Neuronal stem cell (in vitro differentiated cells): ENCODE results near the gene AVL9.

Experiments used
- DNase-seq: peaks from one replicate; pipeline ENCODE4 v3.0.0-alpha.2; 2013; ENCODE audit warnings: low spot score
- H2AFZ ChIP-seq: one replicate; pipeline ENCODE4 v1.6.1; 2013; ENCODE audit warnings: mild to moderate bottlenecking, low read length, inconsistent platforms
- H2AK5ac ChIP-seq: 2 replicates; pipeline ENCODE4 v1.6.1; 2013; ENCODE audit warnings: low read depth, mild to moderate bottlenecking, inconsistent platforms, low read length, moderate library complexity, mixed read lengths
- H2BK120ac ChIP-seq: 2 replicates; pipeline ENCODE4 v1.6.1; 2013; ENCODE audit warnings: low read depth, mild to moderate bottlenecking, inconsistent platforms, low read length, moderate library complexity, mixed read lengths
- H2BK12ac ChIP-seq: one replicate; pipeline ENCODE4 v1.6.1; 2013; ENCODE audit warnings: low read length, inconsistent platforms
- H2BK15ac ChIP-seq: 2 replicates; pipeline ENCODE4 v1.6.1; 2013; ENCODE audit warnings: mild to moderate bottlenecking, low read length, inconsistent platforms, mixed read lengths
- H2BK5ac ChIP-seq: one replicate; pipeline ENCODE4 v1.6.1; 2013; ENCODE audit warnings: inconsistent platforms, mild to moderate bottlenecking, low read length, moderate library complexity
- H3K14ac ChIP-seq: one replicate; pipeline ENCODE4 v1.6.1; 2013; ENCODE audit warnings: low read length, inconsistent platforms
- H3K18ac ChIP-seq: 2 replicates; pipeline ENCODE4 v1.6.1; 2013; ENCODE audit warnings: low read length, inconsistent platforms
- H3K23ac ChIP-seq: 2 replicates; pipeline ENCODE4 v1.6.1; 2013; ENCODE audit warnings: low read depth, mild to moderate bottlenecking, mixed read lengths, low read length, inconsistent platforms; ENCODE audit not compliant: poor library complexity
- H3K27ac ChIP-seq: replicated peaks from 3 replicates; pipeline ENCODE4 v1.5.1; 2013; ENCODE audit warnings: low read length, inconsistent platforms
- H3K27me3 ChIP-seq, 3 experiments: 2 replicates each; pipeline ENCODE4 v1.6.1; 2013; ENCODE audit warnings: low read length in 3 of 3, mild to moderate bottlenecking in 2 of 3, inconsistent platforms in 1 of 3, low read depth in 1 of 3, mixed read lengths in 1 of 3, moderate library complexity in 1 of 3; ENCODE audit not compliant: control insufficient read depth in 3 of 3, insufficient read depth in 3 of 3
- H3K36me3 ChIP-seq, 2 donors: replicated peaks in 1 of 2; 2 replicates each; pipeline ENCODE4 v1.6.1; 2013; ENCODE audit warnings: low read length in 2 of 2; ENCODE audit not compliant: control insufficient read depth in 2 of 2, insufficient read depth in 2 of 2
- H3K4ac ChIP-seq: 2 replicates; pipeline ENCODE4 v1.6.1; 2013; ENCODE audit warnings: inconsistent platforms, mild to moderate bottlenecking, low read length, moderate library complexity
- H3K4me1 ChIP-seq, 2 donors: 1 replicate in 1 of 2; 2 replicates in 1 of 2; pipeline ENCODE4 v1.6.1; 2013; ENCODE audit warnings: low read length in 2 of 2, low read depth in 1 of 2; ENCODE audit not compliant: control insufficient read depth in 2 of 2, insufficient read depth in 1 of 2
- H3K4me2 ChIP-seq: one replicate; pipeline ENCODE4 v1.6.1; 2013; ENCODE audit warnings: mild to moderate bottlenecking, low read length, inconsistent platforms; ENCODE audit not compliant: insufficient read depth, poor library complexity, severe bottlenecking
- H3K4me3 ChIP-seq, 2 donors: 2 replicates each; pipeline ENCODE4 v1.5.1; 2013; ENCODE audit warnings: low read length in 2 of 2, mild to moderate bottlenecking in 2 of 2, inconsistent platforms in 1 of 2, moderate library complexity in 1 of 2
- H3K79me1 ChIP-seq: one replicate; pipeline ENCODE4 v1.6.1; 2013; ENCODE audit warnings: low read depth, mild to moderate bottlenecking, inconsistent platforms, low read length, moderate library complexity
- H3K9ac ChIP-seq: one replicate; pipeline ENCODE4 v1.6.1; 2013; ENCODE audit warnings: mild to moderate bottlenecking, low read depth, low read length, inconsistent platforms; ENCODE audit not compliant: poor library complexity
- H3K9me3 ChIP-seq, 2 donors: replicated peaks in 1 of 2; 2 replicates each; pipeline versions ENCODE3 to v1.6.1; 2013; ENCODE audit warnings: low read length in 2 of 2, mild to moderate bottlenecking in 2 of 2, inconsistent platforms in 1 of 2, low read depth in 1 of 2, mixed read lengths in 1 of 2, moderate library complexity in 1 of 2; ENCODE audit not compliant: control insufficient read depth in 2 of 2, insufficient read depth in 1 of 2
- H4K8ac ChIP-seq: one replicate; pipeline ENCODE4 v1.6.1; 2013; ENCODE audit warnings: low read depth, mild to moderate bottlenecking, inconsistent platforms, low read length, moderate library complexity
- H4K91ac ChIP-seq: one replicate; pipeline ENCODE4 v1.6.1; 2013; ENCODE audit warnings: low read length, low read depth, mild to moderate bottlenecking, inconsistent platforms; ENCODE audit not compliant: poor library complexity
- WGBS, 2 donors: extraction: QIAGEN DNeasy Blood & Tissue Kit; methylation state at CpG; one replicate each; pipeline ENCODE4 v1.1.7; 2013; ENCODE audit warnings: missing lambda C conversion rate in 2 of 2, mixed read lengths in 1 of 2; ENCODE audit not compliant: insufficient read length in 2 of 2, insufficient replicate concordance in 1 of 2; ENCODE audit errors: extremely low coverage in 2 of 2; 5-methylcytosine and 5-hydroxymethylcytosine counted together

AVL9 gene

DNA sequence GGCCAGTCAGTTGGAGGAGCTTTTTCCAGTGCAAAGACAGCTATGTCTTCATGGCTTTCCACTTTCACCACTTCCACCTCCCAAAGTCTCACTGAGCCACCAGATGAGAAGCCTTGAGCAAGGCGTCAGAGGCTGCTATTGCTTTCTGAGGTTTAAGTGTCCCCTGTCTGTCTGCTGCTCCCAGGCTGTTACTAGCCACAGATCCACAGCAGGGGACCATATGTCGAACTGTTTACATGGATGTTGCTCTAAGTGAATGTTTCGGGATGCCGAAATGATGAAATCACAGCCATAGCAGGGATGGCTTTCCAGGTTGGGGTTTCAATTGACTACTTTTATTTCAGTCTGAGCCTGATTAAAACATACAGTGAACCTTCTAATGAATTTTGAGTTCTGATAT lies 88.5 kb downstream of the AVL9 start:
- no peak overlapping the region for H2BK15ac ChIP-seq
- H3K9me3 ChIP-seq: no peaks in the 10 kb centered on the region
- no peak for DNase-seq
- H3K4ac ChIP-seq: no peak overlapping the region
- H3K4me1 ChIP-seq: peaks cover 0 to 24% of the 10 kb centered on the region in 2 donors
- no peak overlapping the region for H3K23ac ChIP-seq
- no peaks in the 10 kb centered on the region for H3K79me1 ChIP-seq
- no peaks in the 10 kb centered on the region for H3K27me3 ChIP-seq
- no peak overlapping the region for H2BK120ac ChIP-seq
- peaks cover 15 to 92% of the 10 kb centered on the region in 2 donors for H3K36me3 ChIP-seq
- no peak overlapping the region for H2AK5ac ChIP-seq
- H3K9ac ChIP-seq: no peak overlapping the region
- no peak overlapping the region for H3K4me3 ChIP-seq
- H2AFZ ChIP-seq: no peak overlapping the region
- H4K91ac ChIP-seq: no peak overlapping the region
- no peak overlapping the region for H2BK5ac ChIP-seq
- no peak overlapping the region for H3K27ac ChIP-seq
- WGBS, 2 donors: no CpG with 5 or more reads among the region's 4 CpGs
- H2BK12ac ChIP-seq: no peak overlapping the region
- no peak overlapping the region for H3K18ac ChIP-seq
- no peak overlapping the region for H3K14ac ChIP-seq
- no peak overlapping the region for H4K8ac ChIP-seq
- no peak overlapping the region for H3K4me2 ChIP-seq

DNA sequence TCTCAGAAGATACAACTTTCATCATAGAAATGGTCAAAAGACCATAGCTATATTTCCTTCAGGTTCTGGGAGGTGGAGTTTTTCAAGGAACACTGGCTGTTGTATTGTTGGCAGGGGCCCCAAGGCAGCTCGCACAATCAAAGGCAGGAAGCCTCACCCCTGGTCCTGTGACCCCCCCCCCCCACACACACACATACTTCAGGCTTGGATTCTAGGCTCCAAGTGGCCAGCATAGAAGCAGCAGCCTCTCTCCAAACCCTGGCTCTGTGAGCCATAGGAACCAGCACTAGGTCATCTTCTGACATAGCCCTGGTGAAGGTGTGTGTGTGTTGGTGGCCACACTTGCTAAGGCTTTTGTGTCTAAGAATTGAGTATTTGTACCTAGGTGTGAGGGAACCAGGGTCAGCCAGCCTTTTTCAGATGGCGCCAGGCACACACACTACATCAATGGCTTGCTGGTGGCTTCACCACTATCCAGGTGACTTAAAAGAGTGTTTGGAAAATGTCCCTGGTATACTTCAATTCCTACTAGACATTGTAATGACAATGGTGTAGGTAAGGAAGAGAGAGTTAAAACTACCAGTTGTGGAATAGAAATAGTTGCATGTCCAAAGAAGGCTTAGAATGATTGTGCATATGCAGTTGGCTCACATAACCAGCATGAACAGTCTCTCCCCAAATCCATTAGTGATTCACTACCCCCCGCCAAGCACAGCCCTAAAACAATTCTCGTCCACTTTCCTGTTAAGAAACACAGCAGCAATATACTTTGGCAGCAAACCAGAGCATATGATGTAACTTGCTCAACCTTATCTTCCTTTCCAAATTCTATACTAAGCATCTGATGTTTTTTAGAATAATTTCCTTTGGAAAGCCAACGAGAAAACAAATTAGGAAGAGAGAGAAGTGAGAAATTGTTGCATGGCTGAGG lies 91.3 kb downstream of the AVL9 start:
- no CpG with 5 or more reads among the region's 5 CpGs for WGBS, 2 donors
- no peak overlapping the region for H3K9ac ChIP-seq
- H2BK5ac ChIP-seq: no peak overlapping the region
- H3K4me2 ChIP-seq: no peak overlapping the region
- H3K4ac ChIP-seq: no peak overlapping the region
- H4K91ac ChIP-seq: no peak overlapping the region
- no peak overlapping the region for H3K23ac ChIP-seq
- no peak overlapping the region for H2BK12ac ChIP-seq
- no peak overlapping the region for H3K14ac ChIP-seq
- no peak overlapping the region for H2BK120ac ChIP-seq
- no peak overlapping the region for H2BK15ac ChIP-seq
- H3K27ac ChIP-seq: no peak overlapping the region
- no peak overlapping the region for H2AK5ac ChIP-seq
- H3K9me3 ChIP-seq: no peaks in the 10 kb centered on the region
- no peak overlapping the region for H4K8ac ChIP-seq
- peaks cover 0 to 28% of the 10 kb centered on the region in 2 donors for H3K4me1 ChIP-seq
- H2AFZ ChIP-seq: no peak overlapping the region
- DNase-seq: no peak
- no peak overlapping the region for H3K18ac ChIP-seq
- H3K36me3 ChIP-seq: peaks cover 14 to 89% of the 10 kb centered on the region in 2 donors
- H3K79me1 ChIP-seq: no peaks in the 10 kb centered on the region
- no peak overlapping the region for H3K4me3 ChIP-seq
- no peaks in the 10 kb centered on the region for H3K27me3 ChIP-seq

DNA sequence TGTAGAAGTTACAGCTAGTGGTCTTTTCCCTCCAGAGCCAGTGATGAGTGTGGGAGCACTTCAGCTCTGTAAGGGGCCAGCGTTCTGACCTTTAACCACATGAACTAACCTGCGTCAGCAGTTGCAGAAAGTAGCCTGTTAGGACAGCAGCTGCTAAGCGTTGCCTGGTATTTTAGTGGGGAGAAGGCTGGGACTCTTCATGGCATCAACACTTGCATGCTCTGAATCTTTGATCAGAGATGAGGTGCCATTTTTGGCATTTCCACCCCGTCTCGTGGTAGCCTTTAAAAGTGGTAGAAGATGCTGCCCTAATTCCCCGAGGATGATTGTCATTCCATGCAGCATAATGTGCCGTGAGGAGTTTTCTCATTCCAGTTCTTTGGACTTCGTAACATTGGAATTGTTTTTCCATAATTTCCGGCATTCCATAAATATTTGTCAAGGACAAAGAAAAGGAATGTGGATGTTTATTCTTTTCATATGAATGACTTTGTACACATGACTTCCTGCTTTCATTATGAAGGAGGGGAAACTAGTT lies 92.2 kb downstream of the AVL9 start:
- no peak overlapping the region for H3K27ac ChIP-seq
- H4K8ac ChIP-seq: no peak overlapping the region
- no CpG with 5 or more reads among the region's 9 CpGs for WGBS, 2 donors

DNA sequence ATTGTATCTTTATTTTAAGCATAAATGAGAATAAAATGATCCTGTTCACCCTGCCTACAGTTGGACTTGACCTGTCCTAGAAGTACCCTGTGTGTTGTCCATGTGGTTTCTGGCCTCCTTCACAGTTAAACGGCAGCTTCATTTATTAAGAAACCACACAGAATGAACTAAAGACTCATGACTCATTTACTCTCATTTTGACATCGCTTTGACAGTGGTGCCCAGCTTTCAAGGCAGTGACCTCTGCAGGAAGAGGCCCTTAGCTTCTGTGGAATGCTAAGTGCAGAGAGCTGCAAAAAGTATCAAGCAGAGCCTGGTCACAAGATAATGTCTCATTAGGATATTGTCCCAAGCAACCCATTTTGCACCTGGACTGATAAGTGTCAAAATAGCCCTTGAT lies 93.4 kb downstream of the AVL9 start:
- Histone ChIP-seq H4K8ac (no peak overlapping the region), H3K18ac (no peak overlapping the region), H3K23ac (no peak overlapping the region), H3K4me3 (no peak overlapping the region), H3K4me1 (peaks cover 0 to 28% of the 10 kb centered on the region in 2 donors), H3K79me1 (no peaks in the 10 kb centered on the region), H3K4me2 (no peak overlapping the region), H2AK5ac (no peak overlapping the region), H3K9me3 (no peaks in the 10 kb centered on the region), H2BK120ac (no peak overlapping the region), H3K27me3 (no peaks in the 10 kb centered on the region), H2AFZ (no peak overlapping the region), H4K91ac (no peak overlapping the region), H2BK15ac (no peak overlapping the region), H3K27ac (no peak overlapping the region), H3K9ac (no peak overlapping the region), H2BK12ac (no peak overlapping the region), H2BK5ac (no peak overlapping the region), H3K14ac (no peak overlapping the region), H3K36me3 (peaks cover 10 to 75% of the 10 kb centered on the region in 2 donors), H3K4ac (no peak overlapping the region)
- no CpG with 5 or more reads among the region's 2 CpGs for WGBS, 2 donors
- DNase-seq: no peak

More for the DNA sequence above, 92.2 kb downstream of the AVL9 start:
- Histone ChIP-seq H3K9me3 (no peaks in the 10 kb centered on the region), H2BK5ac (no peak overlapping the region), H4K91ac (no peak overlapping the region), H2BK120ac (no peak overlapping the region), H3K14ac (no peak overlapping the region), H3K4me1 (peaks cover 0 to 28% of the 10 kb centered on the region in 2 donors), H3K36me3 (peaks cover 14 to 83% of the 10 kb centered on the region in 2 donors), H3K18ac (no peak overlapping the region), H3K27me3 (no peaks in the 10 kb centered on the region), H2AK5ac (no peak overlapping the region), H2BK12ac (no peak overlapping the region), H3K4me3 (no peak overlapping the region), H2BK15ac (no peak overlapping the region), H3K79me1 (no peaks in the 10 kb centered on the region), H3K4ac (no peak overlapping the region), H3K23ac (no peak overlapping the region), H3K4me2 (no peak overlapping the region), H3K9ac (no peak overlapping the region), H2AFZ (no peak overlapping the region)
- DNase-seq: no peak
